Upper lobe of left lung (tissue), 4 donors: ENCODE data around the gene NAE1.

Source experiments
- CTCF ChIP-seq, 6 experiments: fragments of 450-650 bp in 4 of 6; fragments of 200-600 bp in 2 of 6; sonication (generic) in 2 of 6; IDR thresholded peaks; one replicate each; pipeline ENCODE4 v1.5.1; 2016 to 2019; ENCODE audit warnings: antibody characterized with exemption in 6 of 6
- EP300 ChIP-seq, 4 donors: sonication (generic); formaldehyde crosslinking; IDR thresholded peaks; one replicate each; pipeline ENCODE4 v1.5.1; 2017; ENCODE audit warnings: antibody characterized with exemption in 4 of 4, control low read depth in 2 of 4
- POLR2AphosphoS5 ChIP-seq, 2 donors: sonication (generic); formaldehyde crosslinking; IDR thresholded peaks; one replicate each; pipeline ENCODE4 v1.5.1; 2017; ENCODE audit warnings: antibody characterized with exemption in 2 of 2

- no peak for TF ChIP-seq CTCF (IDR thresholded peaks at IDR 0.05)
- TF ChIP-seq EP300 (IDR thresholded peaks at IDR 0.05), result no peak
- no peak for TF ChIP-seq POLR2AphosphoS5 (IDR thresholded peaks at IDR 0.05)
Observed at GRCh38 chr16:66845080-66845410, 14.3 kb upstream of the NAE1 start.
